ENCODE results near the gene PDE6D.

DNA sequence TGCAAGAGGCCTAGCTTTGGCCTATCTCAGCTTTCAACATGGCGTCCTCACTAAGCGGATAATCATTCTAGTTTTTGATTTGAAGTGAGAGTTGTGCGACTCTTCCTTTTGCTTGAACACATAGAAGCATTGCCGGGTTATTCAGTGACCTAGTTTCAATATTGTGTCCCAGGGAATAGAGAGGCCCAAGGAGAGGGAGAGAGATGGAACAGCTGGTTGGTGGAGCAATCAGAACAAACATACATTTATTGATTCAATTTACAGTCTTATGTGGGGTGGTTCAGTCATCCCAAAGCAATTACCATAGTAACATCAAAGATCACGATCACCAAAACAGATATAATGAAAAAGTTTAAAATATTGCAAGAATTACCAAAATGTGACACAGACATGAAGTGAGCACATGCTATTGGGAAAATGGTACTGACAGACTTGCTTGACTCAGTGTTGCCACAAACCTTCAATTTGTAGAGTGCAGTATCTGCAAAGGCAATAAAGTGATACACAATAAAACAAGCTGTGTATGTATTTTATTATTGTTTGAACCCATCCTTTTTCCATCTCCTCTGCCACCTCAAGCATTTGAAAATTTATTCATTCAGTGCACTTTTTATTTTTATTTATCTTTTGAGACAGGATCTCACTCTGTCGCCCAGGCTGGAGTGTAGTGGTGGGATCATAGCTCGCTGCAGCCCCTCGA, 35.4 kb upstream of the PDE6D start:
- TF ChIP-seq, protein P1, sequence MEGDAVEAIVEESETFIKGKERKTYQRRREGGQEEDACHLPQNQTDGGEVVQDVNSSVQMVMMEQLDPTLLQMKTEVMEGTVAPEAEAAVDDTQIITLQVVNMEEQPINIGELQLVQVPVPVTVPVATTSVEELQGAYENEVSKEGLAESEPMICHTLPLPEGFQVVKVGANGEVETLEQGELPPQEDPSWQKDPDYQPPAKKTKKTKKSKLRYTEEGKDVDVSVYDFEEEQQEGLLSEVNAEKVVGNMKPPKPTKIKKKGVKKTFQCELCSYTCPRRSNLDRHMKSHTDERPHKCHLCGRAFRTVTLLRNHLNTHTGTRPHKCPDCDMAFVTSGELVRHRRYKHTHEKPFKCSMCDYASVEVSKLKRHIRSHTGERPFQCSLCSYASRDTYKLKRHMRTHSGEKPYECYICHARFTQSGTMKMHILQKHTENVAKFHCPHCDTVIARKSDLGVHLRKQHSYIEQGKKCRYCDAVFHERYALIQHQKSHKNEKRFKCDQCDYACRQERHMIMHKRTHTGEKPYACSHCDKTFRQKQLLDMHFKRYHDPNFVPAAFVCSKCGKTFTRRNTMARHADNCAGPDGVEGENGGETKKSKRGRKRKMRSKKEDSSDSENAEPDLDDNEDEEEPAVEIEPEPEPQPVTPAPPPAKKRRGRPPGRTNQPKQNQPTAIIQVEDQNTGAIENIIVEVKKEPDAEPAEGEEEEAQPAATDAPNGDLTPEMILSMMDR (IDR thresholded peaks at IDR 0.05; ENCODE audit: low read depth, low read length): no peak
- no peak for TF ChIP-seq POLR2A (IDR thresholded peaks at IDR 0.05; ENCODE audit: extremely low read depth, insufficient read length)
- TF ChIP-seq, protein P2, sequence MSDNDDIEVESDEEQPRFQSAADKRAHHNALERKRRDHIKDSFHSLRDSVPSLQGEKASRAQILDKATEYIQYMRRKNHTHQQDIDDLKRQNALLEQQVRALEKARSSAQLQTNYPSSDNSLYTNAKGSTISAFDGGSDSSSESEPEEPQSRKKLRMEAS (IDR thresholded peaks at IDR 0.05; ENCODE audit: low read depth, low read length): no peak
